Fibroblast of lung (primary cell): ENCODE data around the gene DGKZ.

ENCODE experiments used
- EZH2 ChIP-seq: IDR thresholded peaks from 2 replicates; pipeline ENCODE4 v1.5.1; 2012; ENCODE audit warnings: low read length, control low read depth, mild to moderate bottlenecking; ENCODE audit errors: missing control alignments
- TF ChIP-seq, protein P1 (sequence below), 2 donors: IDR thresholded peaks in 1 of 2; conservative IDR thresholded peaks in 1 of 2; 1 replicate in 1 of 2; 2 replicates in 1 of 2; pipeline ENCODE4 v1.5.1; 2011 to 2012; ENCODE audit warnings: low read length in 2 of 2, control low read depth in 1 of 2, inconsistent platforms in 1 of 2, low read depth in 1 of 2, mild to moderate bottlenecking in 1 of 2

DNA sequence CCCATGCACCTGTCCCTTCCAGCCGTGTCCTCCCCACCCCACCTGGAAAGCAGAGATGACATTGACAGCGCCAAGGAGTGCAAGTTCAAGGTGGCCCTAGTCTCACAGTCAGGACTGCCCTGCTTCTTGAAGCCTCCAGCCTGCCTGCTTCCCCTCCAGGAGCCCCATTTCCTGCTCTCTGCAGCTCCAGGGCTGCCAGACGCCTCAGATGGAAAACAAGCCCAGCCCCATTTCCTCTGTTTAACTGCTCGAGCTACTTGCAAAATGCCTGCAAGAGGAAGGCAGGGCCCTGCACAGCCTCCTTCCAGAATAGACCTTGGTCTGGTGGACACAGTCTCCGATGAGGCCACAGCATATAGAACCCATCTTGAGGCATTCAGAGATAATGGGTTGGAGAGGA lies 5.0 kb upstream of the DGKZ start:
- TF ChIP-seq, protein P1, sequence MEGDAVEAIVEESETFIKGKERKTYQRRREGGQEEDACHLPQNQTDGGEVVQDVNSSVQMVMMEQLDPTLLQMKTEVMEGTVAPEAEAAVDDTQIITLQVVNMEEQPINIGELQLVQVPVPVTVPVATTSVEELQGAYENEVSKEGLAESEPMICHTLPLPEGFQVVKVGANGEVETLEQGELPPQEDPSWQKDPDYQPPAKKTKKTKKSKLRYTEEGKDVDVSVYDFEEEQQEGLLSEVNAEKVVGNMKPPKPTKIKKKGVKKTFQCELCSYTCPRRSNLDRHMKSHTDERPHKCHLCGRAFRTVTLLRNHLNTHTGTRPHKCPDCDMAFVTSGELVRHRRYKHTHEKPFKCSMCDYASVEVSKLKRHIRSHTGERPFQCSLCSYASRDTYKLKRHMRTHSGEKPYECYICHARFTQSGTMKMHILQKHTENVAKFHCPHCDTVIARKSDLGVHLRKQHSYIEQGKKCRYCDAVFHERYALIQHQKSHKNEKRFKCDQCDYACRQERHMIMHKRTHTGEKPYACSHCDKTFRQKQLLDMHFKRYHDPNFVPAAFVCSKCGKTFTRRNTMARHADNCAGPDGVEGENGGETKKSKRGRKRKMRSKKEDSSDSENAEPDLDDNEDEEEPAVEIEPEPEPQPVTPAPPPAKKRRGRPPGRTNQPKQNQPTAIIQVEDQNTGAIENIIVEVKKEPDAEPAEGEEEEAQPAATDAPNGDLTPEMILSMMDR (conservative IDR thresholded peaks at IDR 0.05 in 1 of 2, IDR thresholded peaks at IDR 0.05 in 1 of 2; ENCODE audit: low read depth in 1 of 2, low read length in 2 of 2), result no peak
- no peak for TF ChIP-seq EZH2
